Ovary (tissue), 9 donors: ENCODE measurements around the gene IHH. TPM values are rescaled to one million over a fixed set of nuclear protein-coding genes. Genes with fewer than 3 reads are reported as not detected.

ENCODE experiments used
- DNase-seq, 5 donors: peaks; one replicate each; pipeline ENCODE4 v3.0.0-alpha.2; 2019 to 2020
- H3K27ac ChIP-seq, 2 donors: fragments of 200-600 bp; one replicate each; pipeline versions ENCODE4 v1.5.1 to v1.8.0; 2019 to 2022
- H3K27me3 ChIP-seq: fragments of 200-600 bp; one replicate; pipeline ENCODE4 v1.8.0; 2022
- H3K36me3 ChIP-seq: fragments of 200-600 bp; sonication (generic); one replicate; pipeline ENCODE4 v1.5.1; 2019
- H3K4me1 ChIP-seq: one replicate; pipeline ENCODE4 v1.8.1; 2013; ENCODE audit warnings: mild to moderate bottlenecking, moderate library complexity; ENCODE audit not compliant: insufficient read depth
- H3K4me3 ChIP-seq: fragments of 200-600 bp; sonication (generic); one replicate; pipeline ENCODE4 v1.5.1; 2017
- H3K9me3 ChIP-seq, 2 donors: fragments of 200-600 bp in 1 of 2; sonication (generic) in 1 of 2; one replicate each; pipeline versions ENCODE4 v1.5.1 to v1.8.1; 2013 to 2019; ENCODE audit warnings: mild to moderate bottlenecking in 1 of 2, moderate library complexity in 1 of 2
- CTCF ChIP-seq, 3 donors: fragments of 450-650 bp in 2 of 3; fragments of 200-600 bp in 1 of 3; IDR thresholded peaks; one replicate each; pipeline versions ENCODE4 v1.5.1 to v1.8.0; 2016 to 2022; ENCODE audit warnings: antibody characterized with exemption in 3 of 3, mild to moderate bottlenecking in 1 of 3
- EP300 ChIP-seq: sonication (generic); formaldehyde crosslinking; IDR thresholded peaks from one replicate; pipeline ENCODE4 v1.6.1; 2017; ENCODE audit warnings: antibody characterized with exemption
- POLR2A ChIP-seq: fragments of 450-650 bp; IDR thresholded peaks from one replicate; pipeline ENCODE4 v1.6.1; 2017; ENCODE audit warnings: antibody characterized with exemption, mild to moderate bottlenecking, moderate library complexity
- WGBS, 3 donors: extraction: QIAGEN DNeasy Blood & Tissue Kit in 1 of 3; methylation state at CpG; one replicate each; pipeline versions ENCODE4 v1.1.5 to v1.1.7; 2013 to 2017; 5-methylcytosine and 5-hydroxymethylcytosine counted together
- intact Hi-C, 4 donors: fragments of 100-400 bp; cut with DNase I; formaldehyde crosslinking; loops; one replicate each; pipeline versions ENCODE4 v1.11.0 to v1.15.1; 2022 to 2023
- polyA plus RNA-seq, 2 donors: library from polyadenylated mRNA; stranded (reverse); fragments of 200-250 nt in 1 of 2; fragments of 350-450 nt in 1 of 2; fragmentation: Illumina TruSeq in 1 of 2; extraction: RNeasy Lipid Tissue Mini Kit (QIAGEN cat#74804) in 1 of 2; gene quantifications; one replicate each; pipeline ENCODE4 v1.2.3, GENCODE V29; 2013 to 2014
- total RNA-seq, 7 donors: library from RNA; depleted of rRNA in 2 of 7; stranded (reverse); fragments of >200 nt in 2 of 7; fragmentation: NEBNext Ultra II Directional in 3 of 7; extraction: Animal tissue kit (Norgen Biotek cat#: 25700) in 3 of 7; gene quantifications; one replicate each; pipeline versions ENCODE4 v1.1.0 to v1.2.4, GENCODE V29; 2016 to 2023
- donor health status: DM: no; HTN: no; CAD: no; lungs with moderate emphysema.
- donor health status: DM: no; HTN: no; CAD: no.
- donor health status: Bipolar disorder and iron deficiency.
- donor health status: DM: yes; HTN: yes; CAD: no.
- donor health status: DM: no; HTN: no; CAD: no.
- donor health status: DM: yes; HTN: yes; CAD: no.

Gene IHH
- total and polyA plus RNA-seq, 9 donors: 0.12 to 1.6 (median 0.36) TPM; not detected in 4

GRCh38 chr2:219054956-219055903 is 5.5 kb downstream of the IHH start:
- intact Hi-C loops: loop anchor here (5.0 to 10.0 kb wide), 5 partner anchors 62 to 242 kb away; no protein-coding TSS in a partner anchor
- no peaks in the 10 kb centered on the region for H3K9me3 ChIP-seq
- no peak for TF ChIP-seq POLR2A

GRCh38 chr2:219049282-219049681 is 11.4 kb downstream of the IHH start:
- H3K9me3 ChIP-seq: no peaks in the 10 kb centered on the region
- intact Hi-C loops: no loop called here
- WGBS, 3 donors: 63 to 73% (median 65%) methylated on average over 6 of the region's 6 CpGs
- no peaks in the 10 kb centered on the region for H3K27me3 ChIP-seq
- no peak for DNase-seq
- no peak overlapping the region for H3K27ac ChIP-seq
- H3K4me3 ChIP-seq: no peak overlapping the region
- TF ChIP-seq CTCF (IDR thresholded peaks at IDR 0.05) (no peak), EP300 (no peak)
- no peaks in the 10 kb centered on the region for H3K36me3 ChIP-seq
- no peaks in the 10 kb centered on the region for H3K4me1 ChIP-seq

More at GRCh38 chr2:219054956-219055903, 5.5 kb downstream of the IHH start:
- WGBS, 3 donors: 80 to 81% (median 81%) methylated on average over 41 to 43 of the region's 43 CpGs
- H3K36me3 ChIP-seq: no peaks in the 10 kb centered on the region
- H3K27ac ChIP-seq: no peak overlapping the region
- peaks cover 3% of the 10 kb centered on the region for H3K27me3 ChIP-seq
- DNase-seq: no peak
- H3K4me1 ChIP-seq: peaks cover 6% of the 10 kb centered on the region
- H3K4me3 ChIP-seq: no peak overlapping the region

GRCh38 chr2:219045937-219046550 is 14.7 kb downstream of the IHH start:
- no peak for TF ChIP-seq CTCF (IDR thresholded peaks at IDR 0.05)
- no peak for TF ChIP-seq EP300
- no peak for TF ChIP-seq POLR2A
- intact Hi-C loops: no loop called here
- Histone ChIP-seq H3K9me3 (no peaks in the 10 kb centered on the region), H3K36me3 (no peaks in the 10 kb centered on the region), H3K4me1 (no peaks in the 10 kb centered on the region), H3K4me3 (no peak overlapping the region), H3K27me3 (no peaks in the 10 kb centered on the region), H3K27ac (no peak overlapping the region)
- WGBS, 3 donors: 1 to 2% (median 2%) methylated on average over 6 of the region's 6 CpGs
- peak in 1 of 5 donors; percentile 57 for DNase-seq

- intact Hi-C loops: no loop called here
- H3K9me3 ChIP-seq: no peaks in the 10 kb centered on the region
- no peaks in the 10 kb centered on the region for H3K4me1 ChIP-seq
- no peak overlapping the region for H3K27ac ChIP-seq
- no peaks in the 10 kb centered on the region for H3K27me3 ChIP-seq
- DNase-seq: no peak
- no peaks in the 10 kb centered on the region for H3K36me3 ChIP-seq
- WGBS, 3 donors: 66 to 75% (median 69%) methylated on average over 2 of the region's 2 CpGs
- TF ChIP-seq CTCF (IDR thresholded peaks at IDR 0.05) (no peak), POLR2A (no peak), EP300 (no peak)
- no peak overlapping the region for H3K4me3 ChIP-seq
Measured at GRCh38 chr2:219042750-219043149, 18.0 kb downstream of the IHH start.
